HepG2 (cell line): ENCODE data around the gene PLCXD1. TPM values are rescaled to one million over a fixed set of nuclear protein-coding genes. Genes with fewer than 3 reads are reported as not detected.
"Not testable (repeated sequence)": the region's sequence is repeated elsewhere in the genome, so short reads cannot be mapped to it uniquely, and the experiment has no call there.

Experiments used
- ATAC-seq: fragments of 200-7000 bp; cut with Tn5 transposase; 3 replicates; pipeline ENCODE4 v1.9.1; 2020; ENCODE audit warnings: mild to moderate bottlenecking, moderate library complexity
- BruUV-seq: library from RNA; stranded (reverse); fragments of 400-500 nt; replicated peaks from 2 replicates; lab custom pipeline; 2021; lab: Mats Ljungman, UMichigan
- CTCF ChIA-PET: fragments of 300-600 bp; formaldehyde crosslinking; extraction: SDS; loops from one replicate; lab custom pipeline; 2021; ENCODE audit warnings: low total read pairs, inconsistent platforms, low intra/inter-chr PET ratio; lab: Yijun Ruan, JAX
- POLR2A ChIA-PET: fragments of 350-600 bp; sonication (Branson Sonifier 250); formaldehyde crosslinking; loops from one replicate; lab custom pipeline; 2020; ENCODE audit warnings: antibody characterized with exemption, inconsistent platforms; lab: Yijun Ruan, JAX
- DNase-seq: peaks from one replicate; pipeline ENCODE4 v3.0.0-alpha.2; 2015; ENCODE audit warnings: low spot score
- FAIRE-seq: peaks from 3 replicates; lab custom pipeline; 2011; peaks lifted over from hg19 to GRCh38; lab: Jason Lieb, UNC
- H2AFZ ChIP-seq: one replicate; pipeline ENCODE4 v1.6.1; 2011; ENCODE audit warnings: low read length, inconsistent platforms
- H3K27ac ChIP-seq: fragments of 300-600 bp; 3 replicates; pipeline ENCODE4 v1.8.0; 2011; ENCODE audit warnings: mixed run types, mild to moderate bottlenecking, mixed read lengths, low read length, inconsistent platforms; ENCODE audit not compliant: insufficient read depth; ENCODE audit errors: extremely low read length
- H3K27me3 ChIP-seq, 2 experiments: fragments of 200-600 bp in 1 of 2; 2 replicates in 1 of 2; 3 replicates in 1 of 2; pipeline versions ENCODE4 v1.6.0 to v1.8.0; 2011; ENCODE audit warnings: low read length in 2 of 2, mild to moderate bottlenecking in 2 of 2, moderate library complexity in 2 of 2, inconsistent platforms in 1 of 2; ENCODE audit not compliant: insufficient read depth in 2 of 2, control insufficient read depth in 1 of 2
- H3K36me3 ChIP-seq, 2 experiments: fragments of 200-600 bp in 1 of 2; replicated peaks in 1 of 2; 2 replicates in 1 of 2; 3 replicates in 1 of 2; pipeline versions ENCODE4 v1.5.1 to v1.8.0; 2011; ENCODE audit warnings: low read length in 2 of 2, inconsistent platforms in 1 of 2; ENCODE audit not compliant: insufficient read depth in 2 of 2, control insufficient read depth in 1 of 2
- H3K4me1 ChIP-seq: 2 replicates; pipeline ENCODE4 v1.5.1; 2012; ENCODE audit warnings: low read length, inconsistent platforms; ENCODE audit not compliant: insufficient read depth
- H3K4me2 ChIP-seq: 2 replicates; pipeline ENCODE4 v1.6.0; 2011; ENCODE audit warnings: low read depth, low read length, inconsistent platforms
- H3K4me3 ChIP-seq, 3 experiments: fragments of 200-600 bp in 1 of 3; sonication (generic), shearing (Covaris generic) in 1 of 3; replicated peaks in 1 of 3; 2 replicates each; pipeline ENCODE4 v1.5.1; 2011 to 2016; ENCODE audit warnings: low read length in 3 of 3, inconsistent platforms in 2 of 3, low read depth in 2 of 3, mild to moderate bottlenecking in 2 of 3, control low read depth in 1 of 3, mixed read lengths in 1 of 3; ENCODE audit not compliant: insufficient read depth in 1 of 3
- H3K79me2 ChIP-seq: one replicate; pipeline ENCODE4 v1.6.1; 2011; ENCODE audit warnings: low read length, inconsistent platforms; ENCODE audit not compliant: insufficient read depth
- H3K9ac ChIP-seq: 2 replicates; pipeline ENCODE4 v1.6.0; 2011; ENCODE audit warnings: mild to moderate bottlenecking, low read depth, low read length, inconsistent platforms; ENCODE audit not compliant: insufficient read depth
- H3K9me3 ChIP-seq: 2 replicates; pipeline ENCODE4 v1.5.1; 2012; ENCODE audit warnings: mild to moderate bottlenecking, low read length
- H4K20me1 ChIP-seq: 2 replicates; pipeline ENCODE4 v1.6.0; 2011; ENCODE audit warnings: inconsistent platforms, mild to moderate bottlenecking, low read length, moderate library complexity; ENCODE audit not compliant: insufficient read depth
- ATAD3A ChIP-seq: sonication (generic); formaldehyde crosslinking; IDR thresholded peaks from 2 replicates; pipeline ENCODE4 v1.4.0; 2020; ENCODE audit warnings: missing genetic modification reagents
- CTCF ChIP-seq: sonication (generic); formaldehyde crosslinking; IDR thresholded peaks from 2 replicates; pipeline ENCODE4 v1.5.0; 2020; ENCODE audit warnings: mild to moderate bottlenecking, missing genetic modification reagents, moderate library complexity
- GTF3A ChIP-seq: sonication (generic); formaldehyde crosslinking; conservative IDR thresholded peaks from 2 replicates; pipeline ENCODE4 v1.4.0; 2020; ENCODE audit warnings: mild to moderate bottlenecking, missing genetic modification reagents
- KDM5A ChIP-seq: fragments of 200-600 bp; sonication (generic); IDR thresholded peaks from 2 replicates; pipeline ENCODE4 v1.7.0; 2018; ENCODE audit warnings: antibody characterized with exemption, mild to moderate bottlenecking, low read length, borderline replicate concordance
- RAD51 ChIP-seq: fragments of 450-650 bp; IDR thresholded peaks from 2 replicates; pipeline ENCODE4 v1.6.1; 2016; ENCODE audit warnings: borderline replicate concordance
- TMF1 ChIP-seq: sonication (generic); formaldehyde crosslinking; IDR thresholded peaks from 2 replicates; pipeline ENCODE4 v1.8.1; 2022; ENCODE audit warnings: low read depth, missing genetic modification reagents
- ZFAT ChIP-seq: sonication (generic); formaldehyde crosslinking; conservative IDR thresholded peaks from 2 replicates; pipeline ENCODE4 v1.8.1; 2023; ENCODE audit warnings: missing genetic modification reagents, inconsistent platforms
- WGBS: methylation state at CpG from one replicate; pipeline ENCODE4 v1.1.6; 2017; ENCODE audit warnings: low lambda C conversion rate; 5-methylcytosine and 5-hydroxymethylcytosine counted together
- in situ Hi-C: cut with HindIII; loops from 2 replicates; pipeline ENCODE4 v1.10.0; 2017; ENCODE audit warnings: low pct_unique_long_range_greater_than_20kb; ENCODE audit not compliant: extremely low pct_ligation_motif_present
- intact Hi-C: fragments of 100-400 bp; cut with micrococcal nuclease; formaldehyde crosslinking; loops from one replicate; pipeline ENCODE4 v1.10.0; 2022; ENCODE audit not compliant: unreplicated experiment
- polyA plus RNA-seq, 8 experiments: library from polyadenylated mRNA; depleted of rRNA in 3 of 8; stranded (reverse) in 7 of 8; unstranded in 1 of 8; fragments of >200 nt; fragmentation: Illumina TruSeq in 4 of 8; extraction: Trizol in 4 of 8; gene quantifications; 2 replicates each; pipeline versions ENCODE4 v1.2.1 to v1.2.3, GENCODE V29; 2011 to 2016; ENCODE audit warnings: low read depth in 4 of 8, missing spikeins in 1 of 8, mixed read lengths in 1 of 8; ENCODE audit not compliant: insufficient read depth in 1 of 8
- total RNA-seq, 5 experiments: library from RNA; depleted of rRNA; stranded (reverse); fragments of >200 nt; fragmentation: Illumina TruSeq; extraction: Trizol; gene quantifications; 2 replicates each; pipeline ENCODE4 v1.2.3, GENCODE V29; 2016; ENCODE audit warnings: low read depth in 1 of 5

The PLCXD1 gene
- total and polyA plus RNA-seq, 2 of the 13 experiments (the other 11 are each of a cell fraction or from before 2014, with no cell fraction given) = 87.7 to 153 TPM

GRCh38 chrX:350148-350533 is 69.0 kb downstream of the PLCXD1 start (continued):
- no peak for TF ChIP-seq ATAD3A (CRISPR knock-in tag)

- Histone ChIP-seq H4K20me1 (no peaks in the 10 kb centered on the region), H3K9ac (no peak overlapping the region), H3K9me3 (no peaks in the 10 kb centered on the region), H3K4me1 (0 out of 2 replicates have a peak, but pooled peaks cover 5% of the 10 kb centered on the region), H2AFZ (no peak overlapping the region), H3K79me2 (no peaks in the 10 kb centered on the region), H3K4me2 (no peak overlapping the region)
- ChIA-PET POLR2A (no interaction called here), CTCF (no interaction called here)
- FAIRE-seq (no peak), ATAC-seq (no peak)
- WGBS = 95% methylated on average over 53 of the region's 61 CpGs
- BruUV-seq = no TSS peak
- TF ChIP-seq GTF3A = no peak
- TF ChIP-seq TMF1 (CRISPR knock-in tag) = no peak
- TF ChIP-seq RAD51 = no peak
- no peak for TF ChIP-seq CTCF (CRISPR knock-in tag)
- TF ChIP-seq ZFAT (CRISPR knock-in tag) = no peak
- TF ChIP-seq KDM5A = no peak
- TF ChIP-seq, all 625 proteins: peak for 0
- intact Hi-C loops (no loop called here), in situ Hi-C loops (no loop called here)
- DNase-seq = no peak
- Histone ChIP-seq H3K27ac (no peak overlapping the region), H3K27me3 (no peaks in the 10 kb centered on the region), H3K4me3 (no peak overlapping the region), H3K36me3 (peaks cover 0 to 3% of the 10 kb centered on the region in 2 experiments; a peak in 2 of 5 replicates)
Measured at GRCh38 chrX:350534-351323, 69.5 kb downstream of the PLCXD1 start.

- POLR2A ChIA-PET, H3K27ac ChIP-seq, H2AFZ ChIP-seq, H3K4me1 ChIP-seq, intact Hi-C loops, FAIRE-seq, H3K27me3 ChIP-seq, H3K9me3 ChIP-seq, H3K9ac ChIP-seq, DNase-seq, ATAC-seq, H3K4me2 ChIP-seq, CTCF ChIA-PET, BruUV-seq, H4K20me1 ChIP-seq, H3K36me3 ChIP-seq, in situ Hi-C loops, H3K4me3 ChIP-seq, H3K79me2 ChIP-seq: not testable (repeated sequence)
- 96% methylated on average over 11 of the region's 13 CpGs for whole genome bisulfite sequencing
Measured at GRCh38 chrX:351324-351641, 70.1 kb downstream of the PLCXD1 start.
